ENCODE data around the gene ANO6. TPM values are rescaled to one million over a fixed set of nuclear protein-coding genes. Genes with fewer than 3 reads are reported as not detected.

Gene ANO6
- polyA plus RNA-seq, 4 donors: 67.9 to 81.6 (median 79.9) TPM

Other genes starting within 250 kb of the ANO6 start
- under 1 TPM; 0.07 to 0.12 (median 0.10) TPM for gene DBX2, start 165.0 kb upstream of the ANO6 start, polyA plus RNA-seq (ENCODE audit: insufficient read length in 4 of 4)